ENCODE measurements around the gene OFD1.
"Not testable (repeated sequence)": the region's sequence is repeated elsewhere in the genome, so short reads cannot be mapped to it uniquely, and the experiment has no call there.

Gene OFD1

DNA sequence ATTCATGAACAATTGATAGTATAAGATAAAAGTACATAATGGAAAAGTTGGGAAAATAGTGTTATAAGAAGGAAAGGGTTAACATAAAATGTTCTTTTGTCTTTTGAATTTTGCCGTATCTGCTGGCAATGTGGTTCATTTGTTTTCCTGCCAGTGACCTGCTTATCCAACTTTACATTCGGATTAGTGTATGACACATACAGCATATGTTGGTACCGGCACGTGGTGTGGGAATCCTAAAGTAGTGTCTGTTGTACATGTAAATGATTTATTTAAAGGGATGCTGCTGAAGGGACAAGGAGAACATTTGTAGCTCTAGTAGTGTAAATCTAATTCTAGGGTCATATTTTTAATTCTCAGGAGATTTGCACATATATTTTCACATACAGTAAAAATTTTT lies 34.2 kb upstream of the OFD1 start:
- no peak for DNase-seq
- in situ Hi-C loops (cut with MboI; ENCODE audit: low pct_unique_long_range_greater_than_20kb, low sequenced_read_pairs) = no loop called here

DNA sequence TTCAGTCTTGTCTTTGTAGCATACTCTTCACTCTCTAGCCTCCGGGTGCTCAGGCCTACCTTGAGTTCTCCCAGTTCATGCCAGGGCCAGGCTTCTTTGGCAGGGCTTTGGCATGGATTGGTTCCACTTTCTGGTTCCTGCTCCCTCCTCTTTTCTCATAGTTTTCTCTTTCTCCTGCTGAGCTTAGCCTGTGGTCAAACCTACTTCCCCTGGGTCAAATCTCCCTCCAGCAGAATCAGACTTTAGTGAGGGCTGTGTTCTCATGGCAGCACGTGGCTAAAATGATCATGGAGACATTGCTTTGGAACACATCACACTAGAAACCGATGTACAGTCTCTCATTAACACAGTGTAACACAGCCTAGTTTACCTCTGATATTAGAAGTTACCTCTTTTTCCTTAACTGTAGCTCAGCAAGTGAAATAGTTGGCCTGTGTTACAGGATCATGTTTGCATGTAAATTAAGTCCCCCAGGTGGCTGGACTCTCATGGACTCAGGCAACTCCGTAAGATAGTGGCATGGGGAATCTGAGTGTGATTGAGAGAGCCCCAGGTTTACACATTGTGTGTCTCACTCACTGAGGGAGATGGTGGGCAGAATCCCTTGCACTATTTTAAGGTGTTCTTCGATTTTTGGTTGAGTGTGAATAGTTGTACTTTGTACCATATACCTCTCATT lies 32.3 kb upstream of the OFD1 start:
- in situ Hi-C loops (cut with MboI; ENCODE audit: low pct_unique_long_range_greater_than_20kb, low sequenced_read_pairs) = no loop called here
- DNase-seq = no peak

DNA sequence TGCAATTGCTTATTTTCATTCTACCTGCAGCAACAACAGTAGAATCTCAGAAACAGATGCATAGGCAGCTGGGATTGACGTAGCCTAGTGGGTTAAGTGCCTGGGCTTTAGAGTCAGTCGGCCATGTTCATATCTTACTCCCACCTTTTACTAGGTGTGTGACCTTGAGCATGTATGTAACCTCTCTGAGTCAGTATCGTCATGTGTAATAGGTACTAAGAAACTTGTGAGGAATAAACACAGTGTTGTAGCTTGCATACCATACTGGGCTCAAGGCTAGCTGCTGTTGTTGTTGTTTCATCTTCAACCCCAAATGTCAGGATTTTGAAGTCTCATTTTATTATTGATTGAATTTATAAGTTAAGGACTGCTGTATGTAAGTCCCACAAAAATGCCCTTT lies 31.4 kb upstream of the OFD1 start:
- no peak for DNase-seq
- in situ Hi-C loops (cut with MboI; ENCODE audit: low pct_unique_long_range_greater_than_20kb, low sequenced_read_pairs) = no loop called here

DNA sequence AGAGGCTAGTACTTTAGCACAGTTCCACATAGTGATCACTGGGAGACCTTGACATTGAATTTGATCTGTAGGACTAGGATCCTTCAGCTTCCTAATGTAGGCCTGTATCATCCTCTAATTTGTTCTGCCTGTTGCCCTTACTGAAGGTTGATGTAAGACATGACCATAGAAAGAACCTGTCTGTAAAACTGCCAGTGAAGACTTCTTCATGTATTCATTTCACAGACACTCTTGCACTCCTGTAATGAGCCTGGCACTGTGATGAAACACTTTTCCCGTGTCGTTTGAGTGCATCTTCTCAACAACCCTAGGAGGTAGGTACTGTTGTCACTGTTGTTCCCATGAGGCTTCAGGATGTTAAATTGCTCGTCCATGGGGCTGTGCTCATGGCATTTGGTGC lies 31.0 kb upstream of the OFD1 start:
- DNase-seq = no peak
- in situ Hi-C loops (cut with MboI; ENCODE audit: low pct_unique_long_range_greater_than_20kb, low sequenced_read_pairs) = no loop called here

DNA sequence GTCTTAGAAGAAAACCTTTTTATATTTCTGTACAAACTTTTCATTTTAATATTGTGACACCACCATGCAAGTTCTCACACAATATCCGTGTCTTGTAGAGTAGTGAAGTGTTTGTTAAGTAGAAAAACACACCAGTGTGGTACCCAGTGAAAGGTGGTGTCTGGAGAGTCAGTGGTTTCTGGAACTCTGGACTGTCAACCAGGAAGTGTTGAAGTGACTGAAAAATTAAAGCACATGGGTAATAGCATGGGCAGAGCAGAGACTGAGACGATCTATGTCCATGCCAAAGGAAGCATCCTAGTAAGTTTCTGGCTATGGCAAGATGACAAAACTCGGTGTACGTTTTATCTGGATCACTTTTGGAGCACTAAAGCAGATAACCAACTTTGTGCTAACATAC lies 23.4 kb upstream of the OFD1 start:
- in situ Hi-C loops (cut with MboI; ENCODE audit: low pct_unique_long_range_greater_than_20kb, low sequenced_read_pairs) = no loop called here
- no peak for DNase-seq

DNA sequence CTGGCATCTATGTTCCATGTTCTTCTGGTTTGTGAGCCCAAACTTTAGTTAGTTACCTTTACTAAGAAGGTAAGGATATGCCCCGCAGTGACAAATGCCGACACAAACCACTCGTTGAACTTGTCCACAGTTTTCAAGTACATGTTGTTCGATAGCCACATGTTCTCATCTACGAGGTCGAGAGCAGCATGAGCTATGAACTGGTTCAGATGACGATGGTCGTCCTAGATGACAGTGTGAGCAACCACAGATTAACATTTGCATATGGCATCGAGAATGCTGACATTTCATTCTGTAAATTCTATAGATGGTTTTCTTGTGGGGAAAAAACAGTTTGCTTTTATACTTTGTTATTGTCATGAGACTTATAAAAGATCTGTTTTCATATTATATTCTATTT lies 18.1 kb upstream of the OFD1 start:
- in situ Hi-C loops (cut with MboI; ENCODE audit: low pct_unique_long_range_greater_than_20kb, low sequenced_read_pairs) = no loop called here
- DNase-seq = no peak

DNA sequence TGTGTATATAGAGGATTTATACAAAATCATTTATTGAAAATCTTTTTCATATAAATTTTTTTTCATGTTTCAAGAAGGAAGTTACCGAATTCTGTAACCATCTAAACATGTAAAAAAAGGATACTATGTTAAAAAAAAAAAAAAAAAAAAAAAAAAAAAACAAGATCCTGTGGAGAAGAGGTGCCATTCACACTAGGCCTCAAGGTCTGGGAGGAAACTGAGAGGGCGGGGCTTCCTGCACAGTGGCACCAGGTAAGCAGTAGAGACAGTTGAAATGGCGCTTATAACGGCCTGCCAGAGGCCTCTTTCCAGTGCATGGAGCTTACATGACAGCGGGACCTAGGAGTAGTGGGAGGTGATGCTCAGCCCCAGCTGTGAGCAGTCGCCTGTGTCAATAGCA lies 17.6 kb upstream of the OFD1 start:
- in situ Hi-C loops (cut with MboI; ENCODE audit: low pct_unique_long_range_greater_than_20kb, low sequenced_read_pairs) = no loop called here

DNA sequence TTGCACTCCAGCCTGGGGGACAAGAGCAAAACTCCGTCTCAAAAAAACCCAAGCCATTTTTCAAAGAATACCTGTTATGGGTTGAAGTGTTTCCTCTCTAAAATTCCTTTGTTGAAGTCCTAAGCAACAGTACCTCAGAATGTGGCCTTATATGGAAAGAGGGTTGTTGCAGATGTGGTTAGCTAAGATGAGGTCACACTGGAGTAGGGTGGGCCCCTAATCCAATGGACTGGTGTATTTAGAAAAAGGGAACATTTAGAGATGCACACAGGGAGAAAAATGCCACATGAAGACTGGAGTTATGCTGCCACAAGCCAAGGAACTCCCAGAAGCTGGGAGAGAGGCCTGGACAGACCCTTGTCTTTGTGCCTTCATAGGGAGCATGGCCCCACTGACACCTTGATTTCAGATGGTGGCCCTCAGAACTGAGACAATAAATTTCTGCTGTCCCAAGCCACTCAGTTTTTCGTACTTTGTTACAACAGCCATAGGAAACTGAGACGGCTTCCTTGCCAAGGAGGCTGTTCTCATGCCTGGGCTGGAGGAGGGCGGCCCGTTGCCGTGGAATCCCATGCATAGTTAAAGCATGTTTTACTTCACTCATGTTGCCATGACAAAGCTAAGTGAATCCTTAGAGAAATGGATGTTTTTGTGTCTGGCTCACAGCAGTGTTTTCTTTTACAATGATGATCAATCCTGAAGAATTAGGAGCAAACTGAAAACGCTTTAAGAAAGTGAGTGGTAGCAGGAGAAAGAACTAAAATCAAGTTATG lies 16.7 kb upstream of the OFD1 start:
- DNase-seq = no peak
- in situ Hi-C loops (cut with MboI; ENCODE audit: low pct_unique_long_range_greater_than_20kb, low sequenced_read_pairs) = no loop called here

More for the DNA sequence above, 17.6 kb upstream of the OFD1 start:
- no peak for DNase-seq

DNA sequence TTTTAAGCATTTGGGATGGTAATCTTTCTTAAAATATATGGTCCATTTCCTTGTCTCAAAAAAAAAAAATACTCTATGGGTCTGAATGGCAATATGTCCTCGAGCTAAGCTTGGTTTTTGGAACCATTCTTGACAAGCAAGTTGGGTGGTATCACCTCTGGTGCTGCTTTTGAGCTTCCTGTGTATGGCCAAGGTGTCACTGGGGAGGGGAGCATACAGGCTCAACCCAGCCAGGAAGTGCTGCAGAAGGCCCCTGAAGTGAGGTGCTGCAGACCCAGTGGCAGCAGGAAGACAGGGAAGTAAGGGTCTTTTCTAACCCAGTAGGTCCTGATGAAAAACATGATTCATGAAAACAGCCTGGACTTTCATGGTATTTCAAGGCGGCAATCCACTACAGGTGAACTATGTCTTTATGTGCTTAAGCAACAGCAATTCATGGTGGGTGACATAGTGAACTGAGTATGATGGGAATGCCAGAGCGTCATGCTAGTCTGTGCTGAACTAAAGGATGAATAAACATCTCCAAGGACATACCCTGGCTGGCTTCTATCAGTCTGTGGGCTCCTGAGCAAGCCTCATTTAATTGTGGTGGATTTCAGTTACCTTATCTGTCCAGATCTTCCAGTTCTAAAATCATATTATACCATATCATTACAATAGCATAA lies 15.2 kb upstream of the OFD1 start:
- in situ Hi-C loops (cut with MboI; ENCODE audit: low pct_unique_long_range_greater_than_20kb, low sequenced_read_pairs) = no loop called here
- no peak for DNase-seq

DNA sequence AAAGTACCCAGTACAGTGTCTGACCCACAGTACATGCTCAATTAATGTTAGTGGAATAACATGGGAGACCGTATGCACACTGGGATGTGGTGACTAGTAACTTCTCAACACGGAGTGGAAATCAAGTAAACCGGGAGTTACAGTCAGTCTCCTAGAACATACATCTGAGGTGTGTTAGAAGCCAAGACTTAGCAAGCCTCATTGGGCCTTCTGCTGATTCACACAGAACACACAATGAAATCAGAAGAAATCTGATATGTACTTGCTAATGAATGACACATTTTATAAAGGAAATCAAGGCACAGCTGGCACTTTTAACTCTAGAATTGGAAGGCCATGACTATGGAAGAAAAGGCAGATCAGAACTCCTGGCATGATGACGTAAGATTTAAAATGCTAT lies 13.2 kb upstream of the OFD1 start:
- DNase-seq = no peak
- in situ Hi-C loops (cut with MboI; ENCODE audit: low pct_unique_long_range_greater_than_20kb, low sequenced_read_pairs) = no loop called here

DNA sequence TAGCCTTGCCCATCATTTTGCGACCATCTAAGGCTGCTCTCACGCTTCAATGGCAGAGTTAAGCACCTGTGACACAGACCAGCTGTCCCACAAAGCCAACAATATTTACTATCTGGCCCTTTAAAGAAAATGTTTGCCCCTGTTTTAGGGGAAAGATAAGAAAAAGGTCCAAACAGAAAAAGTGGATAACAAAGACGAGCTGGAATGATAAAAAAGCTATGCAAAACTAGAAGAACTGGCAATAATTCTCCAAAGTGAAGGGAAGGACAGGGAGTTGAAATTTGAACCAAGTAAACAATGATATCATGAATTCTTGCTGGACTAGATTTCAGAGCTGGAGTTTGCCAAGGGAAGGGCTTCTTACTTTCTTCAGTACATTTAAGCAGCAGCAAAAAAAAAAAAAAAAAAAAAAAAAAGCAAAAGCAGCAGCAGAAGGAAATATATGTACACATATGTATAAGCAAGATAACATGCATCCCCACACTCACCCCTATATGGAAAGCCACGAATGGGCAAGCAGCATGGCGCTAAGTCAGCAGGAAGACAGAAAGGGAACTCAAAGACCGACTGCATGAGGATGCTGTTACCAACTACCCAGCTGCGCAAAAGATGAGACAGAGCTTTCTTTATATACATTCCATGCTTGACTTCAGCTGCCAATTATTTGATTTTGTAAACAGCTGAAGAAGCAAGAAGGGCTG lies 12.6 kb upstream of the OFD1 start:
- in situ Hi-C loops (cut with MboI; ENCODE audit: low pct_unique_long_range_greater_than_20kb, low sequenced_read_pairs) = no loop called here
- peak; percentile 61 for DNase-seq

DNA sequence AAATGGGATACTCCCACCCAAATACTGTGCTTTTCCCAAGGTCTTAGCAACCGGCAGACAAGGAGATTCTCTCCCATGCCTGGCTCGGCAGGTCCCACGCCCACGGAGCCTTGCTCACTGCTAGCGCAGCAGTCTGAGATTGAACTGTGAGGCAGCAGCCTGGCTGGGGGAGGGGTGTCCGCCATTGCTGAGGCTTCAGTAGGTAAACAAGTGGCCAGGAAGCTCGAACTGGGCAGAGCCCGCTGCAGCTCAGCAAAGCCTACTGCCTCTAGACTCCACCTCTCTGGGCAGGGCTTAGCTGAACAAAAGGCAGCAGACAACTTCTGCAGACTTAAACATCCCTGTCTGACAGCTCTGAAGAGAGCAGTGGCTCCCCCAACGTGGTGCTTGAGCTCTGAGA lies 9.7 kb upstream of the OFD1 start:
- DNase-seq; in situ Hi-C loops (cut with MboI; ENCODE audit: low pct_unique_long_range_greater_than_20kb, low sequenced_read_pairs): not testable (repeated sequence)

DNA sequence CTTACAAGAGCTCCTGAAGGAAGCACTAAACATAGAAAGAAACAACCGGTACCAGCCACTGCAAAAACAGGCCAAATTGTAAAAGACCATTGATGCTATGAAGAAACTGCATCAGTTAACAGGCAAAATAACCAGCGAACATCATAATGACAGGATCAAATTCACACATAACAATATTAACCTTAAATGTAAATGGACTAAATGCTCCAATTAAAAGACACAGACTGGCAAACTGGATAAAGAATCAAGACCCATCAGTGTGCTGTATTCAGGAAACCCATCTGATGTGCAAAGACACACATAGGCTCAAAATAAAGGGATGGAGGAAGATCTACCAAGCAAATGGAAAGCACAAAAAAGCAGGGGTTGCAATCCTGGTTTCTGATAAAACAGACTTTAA lies 8.0 kb upstream of the OFD1 start:
- in situ Hi-C loops (cut with MboI; ENCODE audit: low pct_unique_long_range_greater_than_20kb, low sequenced_read_pairs); DNase-seq: not testable (repeated sequence)

DNA sequence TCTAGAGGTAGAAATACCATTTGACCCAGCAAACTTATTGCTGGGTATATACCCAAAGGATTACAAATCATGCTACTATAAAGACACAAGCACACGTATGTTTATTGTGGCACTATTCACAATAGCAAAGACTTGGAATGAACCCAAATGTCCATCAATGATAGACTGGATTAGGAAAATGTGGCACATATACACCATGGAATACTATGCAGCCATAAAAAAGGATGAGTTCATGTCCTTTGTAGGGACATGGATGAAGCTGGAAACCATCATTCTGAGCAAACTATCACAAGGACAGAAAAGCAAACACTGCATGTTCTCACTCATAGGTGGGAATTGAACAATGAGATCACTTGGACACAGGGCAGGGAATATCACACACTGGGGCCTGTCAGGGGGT lies 4.0 kb upstream of the OFD1 start:
- DNase-seq; in situ Hi-C loops (cut with MboI; ENCODE audit: low pct_unique_long_range_greater_than_20kb, low sequenced_read_pairs): not testable (repeated sequence)

DNA sequence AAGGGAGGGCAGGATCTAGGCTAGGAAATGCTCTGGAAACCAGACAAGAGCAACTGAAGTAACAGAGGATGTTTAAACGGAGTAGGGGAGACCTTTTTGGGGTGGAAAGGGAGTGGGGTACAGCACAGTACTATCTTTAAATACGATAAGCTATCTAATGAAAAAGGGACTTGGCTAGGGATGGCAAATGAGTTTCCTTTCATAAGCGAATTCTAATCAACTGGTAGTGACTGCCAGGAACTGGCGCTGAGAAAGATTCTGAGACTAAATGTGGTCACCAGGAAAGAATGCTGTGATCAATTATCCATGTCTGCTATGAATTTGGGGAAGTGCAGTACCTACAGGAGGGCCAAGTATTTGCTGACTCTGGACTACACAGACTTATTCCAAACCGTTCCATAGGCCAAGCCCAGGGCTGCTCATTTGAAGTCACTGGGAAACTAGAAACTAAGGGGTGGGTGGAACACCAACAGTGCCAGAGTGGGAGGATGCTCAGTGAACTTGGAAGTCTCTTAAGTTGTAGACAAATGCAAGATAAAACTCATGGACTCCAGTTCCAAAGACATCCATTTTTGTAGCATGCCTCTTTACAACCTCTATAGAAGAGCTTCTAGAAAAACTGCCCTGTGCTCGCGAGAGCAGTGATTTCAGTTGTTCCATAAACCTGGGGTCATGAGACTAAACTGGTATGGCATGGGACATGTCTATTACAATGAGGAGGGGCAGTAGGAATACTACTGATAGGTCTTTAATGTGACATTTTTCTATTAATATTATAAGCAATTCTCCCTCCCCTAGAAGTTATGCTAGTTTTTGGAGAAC lies 2.1 kb upstream of the OFD1 start:
- peak; percentile 58 for DNase-seq
- in situ Hi-C loops (cut with MboI; ENCODE audit: low pct_unique_long_range_greater_than_20kb, low sequenced_read_pairs) = no loop called here

DNA sequence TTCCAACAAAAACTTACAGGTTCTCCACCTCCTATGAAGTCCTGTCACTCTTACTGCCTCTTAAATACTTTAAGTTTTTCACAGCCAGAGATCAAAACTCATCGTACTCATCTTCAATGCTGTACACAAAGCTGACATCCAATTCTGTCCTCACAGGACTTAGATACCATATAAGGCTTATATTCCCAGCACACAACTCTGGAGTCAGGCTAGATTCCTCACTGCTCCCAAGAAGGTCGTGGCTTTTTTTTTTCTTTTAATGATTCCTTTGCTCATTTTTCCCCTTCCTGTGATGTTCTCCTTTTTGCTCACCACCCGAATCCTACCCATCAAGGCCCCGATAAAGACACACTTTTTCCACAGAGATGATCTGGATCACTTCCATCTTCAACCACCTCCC lies 1.0 kb upstream of the OFD1 start:
- no peak for DNase-seq
- in situ Hi-C loops (cut with MboI; ENCODE audit: low pct_unique_long_range_greater_than_20kb, low sequenced_read_pairs) = no loop called here

DNA sequence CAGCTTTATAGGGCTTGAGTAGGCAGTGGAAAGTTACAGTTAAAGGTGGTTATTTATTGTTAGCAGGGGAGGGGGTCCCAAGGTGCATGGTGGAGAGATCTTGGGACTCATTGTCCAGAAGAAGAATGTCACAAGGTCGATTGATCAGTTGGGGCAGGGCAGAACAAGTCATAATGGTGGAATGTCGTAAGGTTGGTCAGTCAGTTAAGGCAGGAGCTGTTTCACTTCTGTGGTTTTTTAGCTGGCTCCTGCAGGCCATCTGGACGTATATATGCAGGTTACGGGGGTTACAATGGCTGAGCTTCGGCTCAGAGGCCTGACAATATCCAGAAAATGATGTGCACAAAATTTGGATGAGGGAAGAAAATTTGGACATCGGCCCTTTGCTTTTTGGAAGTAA lies 7.1 kb downstream of the OFD1 start:
- in situ Hi-C loops (cut with MboI; ENCODE audit: low pct_unique_long_range_greater_than_20kb, low sequenced_read_pairs) = no loop called here
- DNase-seq = no peak

DNA sequence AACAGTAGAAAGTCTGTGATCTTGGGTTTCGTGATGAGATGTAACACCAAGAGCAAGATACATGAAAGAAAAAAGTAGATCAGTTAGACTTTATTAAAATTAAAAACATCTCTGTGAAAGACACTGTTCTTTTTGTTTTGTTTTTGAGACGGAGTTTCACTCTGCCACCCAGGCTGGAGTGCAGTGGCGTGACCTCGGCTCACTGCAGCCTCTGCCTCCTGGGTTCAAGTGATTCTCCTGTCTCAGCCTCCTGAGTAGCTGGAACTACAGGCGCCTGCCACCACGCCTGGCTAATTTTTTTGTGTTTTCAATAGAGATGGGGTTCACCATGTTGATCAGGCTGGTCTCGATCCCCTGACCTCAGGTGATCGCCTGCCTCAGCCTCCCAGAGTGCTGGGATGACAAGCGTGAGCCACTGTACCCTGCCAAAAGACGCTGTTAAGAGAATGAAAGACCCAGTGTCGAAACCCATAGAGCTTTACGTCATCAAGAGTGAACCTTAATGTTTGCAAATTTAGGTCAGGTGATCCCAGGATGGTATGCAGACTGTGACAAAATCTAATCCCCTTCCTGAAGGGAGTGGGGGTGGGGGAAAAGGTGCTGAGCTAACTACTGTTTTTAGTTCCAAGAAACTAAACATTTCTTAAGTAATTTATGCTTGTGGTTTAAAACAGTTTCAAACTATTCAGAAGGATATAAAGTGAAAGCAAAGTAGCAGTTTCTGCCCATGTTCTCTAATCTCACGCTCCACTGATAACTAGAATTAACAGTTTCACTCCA lies 8.0 kb downstream of the OFD1 start:
- DNase-seq = no peak
- in situ Hi-C loops (cut with MboI; ENCODE audit: low pct_unique_long_range_greater_than_20kb, low sequenced_read_pairs) = no loop called here
